HG02642 (cell line): Measurements from ENCODE around the gene ALDH1B1.

Experiments used
- ATAC-seq: cut with Tn5 transposase; IDR thresholded peaks from one replicate; pipeline ENCODE4 v1.9.1; 2021; ENCODE audit warnings: mild to moderate bottlenecking; ENCODE audit not compliant: unreplicated experiment, poor library complexity

ALDH1B1 gene

GRCh38 chr9:38392235-38393127 is at the start of gene ALDH1B1:
Gene ALDH1B1, plus strand, starts transcription at chr9:38392702. Its CDS starts 3,047 bp downstream, at chr9:38395749.
- ATAC-seq: peak; percentile 99

- no peak for ATAC-seq
Observed at GRCh38 chr9:38343037-38343436, 49.5 kb upstream of the ALDH1B1 start.

- no peak for ATAC-seq
Observed at GRCh38 chr9:38343552-38343951, 49.0 kb upstream of the ALDH1B1 start.

GRCh38 chr9:38344566-38345324 is 47.8 kb upstream of the ALDH1B1 start:
- ATAC-seq: no peak

GRCh38 chr9:38345851-38346755 is 46.4 kb upstream of the ALDH1B1 start:
- ATAC-seq: no peak

GRCh38 chr9:38346811-38347210 is 45.7 kb upstream of the ALDH1B1 start:
- no peak for ATAC-seq

GRCh38 chr9:38347271-38347671 is 45.2 kb upstream of the ALDH1B1 start:
- no peak for ATAC-seq

- no peak for ATAC-seq
Observed at GRCh38 chr9:38347946-38348345, 44.6 kb upstream of the ALDH1B1 start.

GRCh38 chr9:38350529-38350928 is 42.0 kb upstream of the ALDH1B1 start:
- ATAC-seq: no peak

- no peak for ATAC-seq
Observed at GRCh38 chr9:38352530-38353328, 39.8 kb upstream of the ALDH1B1 start.

GRCh38 chr9:38355115-38355514 is 37.4 kb upstream of the ALDH1B1 start:
- no peak for ATAC-seq

GRCh38 chr9:38355517-38356120 is 36.9 kb upstream of the ALDH1B1 start:
- ATAC-seq: no peak

GRCh38 chr9:38356851-38357250 is 35.7 kb upstream of the ALDH1B1 start:
- ATAC-seq: no peak

- ATAC-seq: no peak
Observed at GRCh38 chr9:38357350-38358114, 35.0 kb upstream of the ALDH1B1 start.

GRCh38 chr9:38358390-38359296 is 33.9 kb upstream of the ALDH1B1 start:
- ATAC-seq: no peak

- ATAC-seq: no peak
Observed at GRCh38 chr9:38359297-38359653, 33.2 kb upstream of the ALDH1B1 start.

- no peak for ATAC-seq
Observed at GRCh38 chr9:38359689-38360385, 32.7 kb upstream of the ALDH1B1 start.
